Left ventricle myocardium inferior (tissue), 1 donor: ENCODE results near the gene NEDD1. TPM values are rescaled to one million over a fixed set of nuclear protein-coding genes. Genes with fewer than 3 reads are reported as not detected.

ENCODE experiments used
- DNase-seq: peaks from one replicate; pipeline ENCODE4 v3.0.0-alpha.2; 2020
- H3K27ac ChIP-seq: fragments of 200-600 bp; replicated peaks from 2 replicates; pipeline ENCODE4 v1.8.0; 2021
- H3K27me3 ChIP-seq: fragments of 200-600 bp; 2 replicates; pipeline ENCODE4 v1.8.0; 2021; ENCODE audit warnings: low read depth
- H3K36me3 ChIP-seq: fragments of 200-600 bp; 2 replicates; pipeline ENCODE4 v1.8.0; 2021
- H3K4me1 ChIP-seq: fragments of 200-600 bp; 2 replicates; pipeline ENCODE4 v1.8.0; 2021
- H3K4me3 ChIP-seq: fragments of 200-600 bp; 2 replicates; pipeline ENCODE4 v1.8.0; 2021; ENCODE audit warnings: mild to moderate bottlenecking, moderate library complexity
- H3K9me3 ChIP-seq: fragments of 200-600 bp; replicated peaks from 2 replicates; pipeline ENCODE4 v1.8.0; 2021
- intact Hi-C: fragments of 100-400 bp; cut with micrococcal nuclease; formaldehyde crosslinking; loops from one replicate; pipeline ENCODE4 v1.11.0; 2022
- total RNA-seq: library from RNA; stranded (reverse); fragmentation: NEBNext Ultra II Directional; extraction: Animal tissue kit (Norgen Biotek cat#: 25700); gene quantifications from one replicate; pipeline ENCODE4 v1.2.1, GENCODE V29; 2021
- TF ChIP-seq, protein P1 (sequence below): fragments of 200-600 bp; IDR thresholded peaks from 2 replicates; pipeline ENCODE4 v1.8.0; 2021; ENCODE audit warnings: antibody characterized with exemption, mild to moderate bottlenecking, borderline replicate concordance
- donor health status: DM: no; HTN: yes; CAD: no; lungs with severe emphysema.

The NEDD1 gene
- total RNA-seq, 1 donor from 2014 or later = 15.2 TPM

DNA sequence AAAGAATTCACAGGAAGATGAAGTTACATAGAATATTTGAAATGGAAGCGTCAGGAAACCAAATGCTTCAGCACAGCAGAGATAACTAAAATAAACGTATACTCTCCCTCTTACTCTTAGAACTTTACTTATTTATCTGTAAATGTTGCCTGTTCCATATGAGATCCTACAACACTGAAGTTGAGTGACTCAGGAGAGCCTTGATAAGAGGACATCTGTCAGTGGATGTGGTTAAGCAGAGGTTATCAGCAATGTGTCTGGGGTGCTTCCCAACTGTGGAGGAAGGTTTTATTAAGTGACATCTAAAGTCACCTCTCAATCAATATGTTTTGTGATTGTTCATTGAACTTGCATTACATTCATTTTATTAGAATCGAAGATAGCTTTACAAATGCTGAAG is 81.9 kb downstream of the NEDD1 start:
- no peaks in the 10 kb centered on the region for H3K9me3 ChIP-seq
- no peaks in the 10 kb centered on the region for H3K36me3 ChIP-seq
- no peak overlapping the region for H3K4me3 ChIP-seq
- H3K27ac ChIP-seq = no peak overlapping the region
- peaks cover 9% of the 10 kb centered on the region for H3K4me1 ChIP-seq
- intact Hi-C loops = loop anchor here (10.0 kb wide), 1 partner anchor 414 kb away; no protein-coding TSS in a partner anchor
- TF ChIP-seq, protein P1, sequence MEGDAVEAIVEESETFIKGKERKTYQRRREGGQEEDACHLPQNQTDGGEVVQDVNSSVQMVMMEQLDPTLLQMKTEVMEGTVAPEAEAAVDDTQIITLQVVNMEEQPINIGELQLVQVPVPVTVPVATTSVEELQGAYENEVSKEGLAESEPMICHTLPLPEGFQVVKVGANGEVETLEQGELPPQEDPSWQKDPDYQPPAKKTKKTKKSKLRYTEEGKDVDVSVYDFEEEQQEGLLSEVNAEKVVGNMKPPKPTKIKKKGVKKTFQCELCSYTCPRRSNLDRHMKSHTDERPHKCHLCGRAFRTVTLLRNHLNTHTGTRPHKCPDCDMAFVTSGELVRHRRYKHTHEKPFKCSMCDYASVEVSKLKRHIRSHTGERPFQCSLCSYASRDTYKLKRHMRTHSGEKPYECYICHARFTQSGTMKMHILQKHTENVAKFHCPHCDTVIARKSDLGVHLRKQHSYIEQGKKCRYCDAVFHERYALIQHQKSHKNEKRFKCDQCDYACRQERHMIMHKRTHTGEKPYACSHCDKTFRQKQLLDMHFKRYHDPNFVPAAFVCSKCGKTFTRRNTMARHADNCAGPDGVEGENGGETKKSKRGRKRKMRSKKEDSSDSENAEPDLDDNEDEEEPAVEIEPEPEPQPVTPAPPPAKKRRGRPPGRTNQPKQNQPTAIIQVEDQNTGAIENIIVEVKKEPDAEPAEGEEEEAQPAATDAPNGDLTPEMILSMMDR = no peak
- peaks cover 91% of the 10 kb centered on the region for H3K27me3 ChIP-seq
- no peak for DNase-seq

DNA sequence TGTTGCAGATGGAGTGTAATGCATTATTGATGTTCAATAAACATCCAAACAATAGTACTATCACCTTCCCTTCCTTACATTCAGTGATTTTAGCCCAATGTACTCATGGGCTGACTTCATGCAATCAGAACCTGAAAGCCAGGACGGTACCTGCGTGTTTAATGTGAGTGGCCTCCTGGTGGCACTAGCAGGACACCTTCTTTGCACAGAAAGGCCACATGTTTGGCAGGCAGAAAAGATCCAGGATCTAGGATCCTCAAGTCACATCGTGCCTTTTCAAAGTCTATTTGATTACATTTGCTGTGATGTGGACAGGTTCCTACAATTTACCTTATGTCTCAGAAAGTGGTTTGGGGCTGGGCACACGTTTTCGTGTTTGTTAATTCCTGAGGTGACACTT is 82.9 kb downstream of the NEDD1 start:
- Histone ChIP-seq H3K4me1 (peaks cover 9% of the 10 kb centered on the region), H3K27me3 (peaks cover 89% of the 10 kb centered on the region), H3K27ac (no peak overlapping the region), H3K9me3 (no peaks in the 10 kb centered on the region), H3K4me3 (no peak overlapping the region), H3K36me3 (no peaks in the 10 kb centered on the region)
- TF ChIP-seq, protein P1 = no peak
- no peak for DNase-seq
- intact Hi-C loops = loop anchor here (10.0 kb wide), 1 partner anchor 415 kb away; no protein-coding TSS in a partner anchor

DNA sequence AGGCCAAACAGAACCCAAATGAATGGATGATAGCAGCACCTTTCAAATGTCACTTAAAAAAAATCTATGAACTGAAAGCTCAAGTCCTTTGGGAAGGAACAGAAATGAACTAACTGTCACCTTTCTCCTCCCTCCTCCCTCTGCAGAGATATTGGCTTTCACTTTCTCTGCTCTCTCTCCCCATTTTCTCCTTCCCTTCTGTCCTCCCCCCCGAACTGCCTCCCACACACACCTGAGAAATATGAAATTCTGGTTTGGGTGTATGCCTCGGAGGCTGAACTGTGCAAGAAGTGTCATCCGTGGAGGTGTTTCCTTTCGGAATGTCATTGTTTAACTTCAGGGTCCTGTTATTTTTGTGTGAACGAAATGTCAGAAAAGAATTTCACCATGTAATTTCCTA is 87.8 kb downstream of the NEDD1 start:
- H3K4me1 ChIP-seq = no peaks in the 10 kb centered on the region
- H3K9me3 ChIP-seq = no peaks in the 10 kb centered on the region
- no peaks in the 10 kb centered on the region for H3K36me3 ChIP-seq
- H3K4me3 ChIP-seq = no peak overlapping the region
- no peak for DNase-seq
- intact Hi-C loops = no loop called here
- no peak overlapping the region for H3K27ac ChIP-seq
- TF ChIP-seq, protein P1 = no peak
- peaks cover 76% of the 10 kb centered on the region for H3K27me3 ChIP-seq

DNA sequence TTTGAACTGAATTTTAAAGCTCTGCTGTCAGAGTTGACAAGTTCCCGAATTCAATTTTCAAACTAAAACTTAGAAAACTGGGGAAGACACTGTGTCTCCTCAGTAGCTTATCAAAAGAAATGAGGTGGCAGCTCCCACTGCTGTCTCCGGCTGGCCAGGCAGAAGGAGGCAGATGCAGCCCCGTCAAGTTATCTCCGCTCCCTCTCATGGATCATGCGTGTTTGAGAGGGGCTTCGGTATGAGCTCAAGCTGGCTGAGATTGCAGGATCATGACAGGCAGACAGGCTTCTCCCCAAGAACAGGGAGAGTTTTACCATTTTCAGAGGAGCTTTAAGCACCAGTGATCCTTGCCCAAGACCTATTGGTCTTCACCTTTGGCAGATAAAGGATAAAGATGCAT is 88.8 kb downstream of the NEDD1 start:
- intact Hi-C loops = no loop called here
- TF ChIP-seq, protein P1 = no peak
- H3K4me1 ChIP-seq = no peaks in the 10 kb centered on the region
- no peak overlapping the region for H3K4me3 ChIP-seq
- no peaks in the 10 kb centered on the region for H3K9me3 ChIP-seq
- no peak overlapping the region for H3K27ac ChIP-seq
- DNase-seq = no peak
- H3K27me3 ChIP-seq = peaks cover 70% of the 10 kb centered on the region
- no peaks in the 10 kb centered on the region for H3K36me3 ChIP-seq

DNA sequence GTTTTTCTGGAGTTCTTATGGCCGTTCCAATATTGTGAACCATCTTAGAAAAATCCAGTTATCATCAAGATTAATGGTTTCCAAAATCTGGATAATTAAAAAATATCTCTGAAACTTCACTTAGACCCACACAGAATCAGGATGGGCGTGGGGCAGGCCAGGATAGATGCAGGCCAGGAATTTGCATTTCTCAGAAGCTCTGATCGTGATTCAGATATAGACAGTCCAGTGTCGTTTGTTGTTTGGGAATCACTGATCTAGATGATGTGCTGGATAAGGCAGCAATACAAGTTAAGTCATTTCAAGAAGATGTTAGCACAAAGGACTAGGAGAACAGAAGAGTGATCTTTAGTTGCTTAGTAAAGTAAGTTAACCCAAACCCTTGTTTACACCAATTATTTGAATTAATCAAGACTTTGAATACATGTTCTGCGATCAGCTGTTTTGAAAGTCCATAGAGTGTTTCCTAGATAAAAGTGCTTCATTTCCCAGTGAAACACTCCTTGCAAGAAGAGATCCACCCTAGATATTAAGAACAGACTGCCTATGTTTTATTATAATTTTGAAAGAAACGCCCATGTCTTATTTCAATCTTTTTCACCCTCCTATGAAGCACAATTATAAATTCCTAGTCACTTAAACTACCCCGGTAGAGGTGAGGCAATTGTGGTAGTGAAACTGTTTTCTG is 90.9 kb downstream of the NEDD1 start:
- H3K27me3 ChIP-seq = peaks cover 60% of the 10 kb centered on the region
- intact Hi-C loops = no loop called here

More for the DNA sequence above, 90.9 kb downstream of the NEDD1 start:
- no peak for DNase-seq
- no peaks in the 10 kb centered on the region for H3K9me3 ChIP-seq
- H3K36me3 ChIP-seq = no peaks in the 10 kb centered on the region
- TF ChIP-seq, protein P1 = no peak
- H3K27ac ChIP-seq = no peak overlapping the region
- H3K4me3 ChIP-seq = no peak overlapping the region
- H3K4me1 ChIP-seq = no peaks in the 10 kb centered on the region
